DMS53 (cell line): Measurements from ENCODE around the gene C19orf67.

Source experiments
- DNase-seq: peaks from one replicate; lab custom pipeline; 2025; lab: John Stamatoyannopoulos, UW

The C19orf67 gene

GRCh38 chr19:14081797-14082674 lies 3.5 kb downstream of the C19orf67 start:
- peak; percentile 63 for DNase-seq

- DNase-seq = peak; percentile 98
These were observed 4.4 kb downstream of the C19orf67 start for GRCh38 chr19:14080887-14081796.

- DNase-seq = no peak
These were observed 7.2 kb downstream of the C19orf67 start for GRCh38 chr19:14078411-14078810.

DNA sequence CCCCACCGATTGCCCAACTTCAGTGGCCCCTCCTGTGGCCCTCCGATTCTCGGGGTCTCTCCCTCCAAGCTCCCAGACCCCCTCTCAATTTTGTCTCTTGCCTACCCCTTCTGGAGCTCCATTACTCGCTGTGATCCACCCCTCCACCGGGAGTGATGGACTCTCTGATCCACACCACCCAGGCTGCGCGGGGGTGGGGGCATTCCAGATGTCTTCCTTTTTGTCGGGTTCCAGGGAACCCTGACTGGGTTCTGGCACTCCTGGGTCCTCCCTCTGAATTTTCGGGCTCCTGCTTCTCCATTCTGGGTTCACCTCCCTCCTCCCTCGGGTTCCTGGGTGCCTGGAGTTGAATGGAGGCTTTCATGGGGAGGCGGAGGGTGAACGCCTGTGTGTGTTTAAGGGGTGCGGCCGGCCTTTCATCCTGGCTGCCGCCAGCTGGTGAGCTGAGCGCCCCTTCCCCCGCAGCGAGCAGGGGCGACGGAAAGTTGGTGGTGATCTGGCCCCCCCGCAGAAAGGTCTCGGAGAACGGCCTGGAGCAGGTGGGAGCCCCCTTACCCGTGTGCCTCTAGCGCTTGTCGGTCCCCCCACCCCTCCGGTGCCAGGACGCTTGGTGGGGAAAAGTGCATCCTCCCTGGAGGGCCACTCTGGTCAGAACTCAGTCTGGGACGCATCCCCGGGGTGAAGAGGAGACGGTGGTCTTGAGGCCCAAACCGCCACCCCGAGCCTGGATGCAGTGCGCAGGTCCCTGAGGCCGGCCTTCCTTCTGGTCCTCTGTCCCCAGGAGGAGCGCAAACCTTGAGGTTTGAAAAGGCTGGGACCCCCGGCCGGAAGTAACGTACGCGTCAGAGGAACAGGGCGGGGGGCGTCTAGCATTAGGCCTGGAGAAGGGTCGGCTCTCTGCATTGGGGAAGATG lies 11.4 kb downstream of the C19orf67 start:
- DNase-seq = peak; percentile 77

DNA sequence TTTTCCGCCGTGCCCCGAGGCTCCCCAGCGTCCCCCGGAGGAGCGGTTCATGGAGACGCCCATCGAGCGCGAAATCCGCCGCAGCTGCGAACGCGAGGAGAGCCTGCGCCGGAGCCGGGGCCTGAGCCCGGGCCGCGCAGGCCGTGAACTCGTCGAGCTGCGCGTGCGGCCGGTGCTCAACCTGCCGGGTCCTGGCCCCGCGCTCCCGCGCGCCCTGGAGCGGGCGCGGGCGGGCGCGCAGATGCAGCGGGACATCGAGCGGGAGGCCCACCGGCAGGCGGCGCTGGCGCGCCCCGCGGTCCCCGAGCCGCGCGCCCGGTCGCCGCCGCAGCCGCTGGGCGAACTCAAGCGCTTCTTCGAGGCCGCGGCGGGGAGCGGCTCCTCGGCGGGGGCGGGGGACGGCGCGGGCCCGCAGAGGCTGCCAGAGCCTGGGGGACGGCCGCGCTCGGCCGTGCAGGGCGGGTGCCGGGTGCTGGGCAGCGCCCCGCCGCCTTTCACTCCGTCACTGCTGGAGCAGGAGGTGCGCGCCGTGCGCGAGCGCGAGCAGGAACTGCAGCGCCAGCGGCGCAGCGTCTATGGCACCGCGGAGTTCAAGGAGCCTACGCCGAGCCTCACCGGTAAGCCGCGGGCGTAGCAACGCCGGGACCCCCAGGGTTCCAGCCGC lies 12.2 kb downstream of the C19orf67 start:
- peak; percentile 91 for DNase-seq

DNA sequence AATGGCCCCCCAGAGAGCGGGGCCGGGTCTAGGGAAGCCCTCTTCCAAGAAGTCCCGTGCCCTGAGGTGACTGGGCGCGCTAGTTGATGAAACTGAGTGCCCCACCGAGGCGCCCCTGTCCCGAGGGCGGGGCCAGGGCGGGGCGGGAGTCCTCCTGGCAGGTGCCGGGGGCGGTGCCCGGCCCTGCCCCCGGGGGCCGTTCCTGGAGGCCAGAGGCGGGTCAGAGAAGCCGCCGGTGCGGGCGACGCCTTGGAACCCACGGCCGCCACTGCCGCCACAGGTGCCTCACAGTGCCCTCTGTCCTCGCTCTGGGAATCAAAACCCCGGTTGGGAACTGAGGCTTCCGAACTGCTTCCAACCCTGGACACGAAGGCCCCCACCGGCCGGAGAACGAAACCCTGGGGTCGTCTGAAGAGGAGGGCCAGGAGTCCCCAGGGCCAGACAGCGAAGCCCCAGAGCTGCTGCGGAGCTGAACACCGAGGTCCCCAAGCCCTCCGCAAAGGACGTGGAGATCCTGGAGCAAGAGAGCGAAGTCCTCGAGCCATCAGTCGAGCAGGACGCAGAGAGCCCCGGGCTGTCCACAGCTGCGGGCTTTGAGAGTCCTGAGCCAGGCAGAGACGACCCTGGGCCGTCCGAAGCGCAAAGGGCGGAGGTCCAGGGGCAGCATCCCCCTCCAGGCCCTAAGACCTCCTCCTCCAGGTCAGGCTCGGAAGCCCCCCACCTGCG lies 12.9 kb downstream of the C19orf67 start, which contains the start of gene MISP3:
TSS of gene MISP3 (plus strand) at position 252 of the 726 bp plus-strand sequence. CDS start 524 bp downstream, outside the sequence.
- DNase-seq = peak; percentile 91

DNA sequence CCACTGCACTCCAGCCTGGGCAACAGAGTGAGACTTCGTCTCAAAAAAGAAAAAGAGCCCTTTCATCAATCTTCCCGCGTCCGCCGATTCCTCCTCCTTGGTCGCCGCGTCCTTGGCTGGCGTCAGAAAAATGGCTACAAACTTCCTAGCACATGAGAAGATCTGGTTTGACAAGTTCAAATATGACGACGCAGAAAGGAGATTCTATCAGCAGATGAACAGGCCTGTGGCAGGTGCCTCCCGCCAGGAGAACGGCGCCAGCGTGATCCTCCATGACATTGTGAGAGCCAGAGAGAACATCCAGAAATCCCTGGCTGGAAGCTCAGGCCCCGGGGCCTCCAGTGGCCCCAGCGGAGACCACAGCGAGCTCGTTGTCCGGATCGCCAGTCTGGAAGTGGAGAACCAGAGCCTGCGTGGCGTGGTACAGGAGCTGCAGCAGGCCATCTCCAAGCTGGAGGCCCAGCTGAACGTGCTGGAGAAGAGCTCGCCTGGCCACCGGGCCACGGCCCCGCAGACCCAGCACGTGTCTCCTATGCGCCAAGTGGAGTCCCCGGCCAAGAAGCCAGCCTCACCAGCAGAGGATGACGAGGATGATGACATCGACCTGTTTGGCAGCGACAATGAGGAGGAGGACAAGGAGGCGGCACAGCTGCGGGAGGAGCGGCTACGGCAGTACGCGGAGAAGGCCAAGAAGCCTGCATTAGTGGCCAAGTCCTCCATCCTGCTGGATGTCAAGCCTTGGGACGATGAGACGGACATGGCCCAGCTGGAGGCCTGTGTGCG lies 15.1 kb downstream of the C19orf67 start:
- no peak for DNase-seq

- no peak for DNase-seq
These were observed 19.4 kb downstream of the C19orf67 start for GRCh38 chr19:14066134-14066533.

DNA sequence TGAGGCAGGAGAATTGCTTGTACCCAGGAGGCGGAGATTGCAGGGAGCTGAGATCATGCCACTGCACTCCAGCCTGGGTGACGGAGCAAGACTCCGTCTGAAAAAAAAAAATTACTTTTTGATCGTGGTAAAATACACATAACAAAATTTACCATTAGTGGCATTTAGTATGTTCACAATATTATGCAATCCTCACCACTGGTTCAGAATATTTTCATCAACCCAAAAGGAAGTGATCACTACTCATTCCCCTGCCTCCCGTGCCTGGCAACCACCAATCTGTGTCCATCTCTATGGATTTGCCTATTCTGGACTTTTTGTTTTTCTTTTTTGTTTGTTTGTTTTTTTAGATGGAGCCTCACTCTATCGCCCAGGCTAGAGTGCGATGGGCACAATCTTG lies 22.5 kb downstream of the C19orf67 start:
- no peak for DNase-seq

- DNase-seq = no peak
These were observed 23.1 kb downstream of the C19orf67 start for GRCh38 chr19:14062558-14062855.

DNA sequence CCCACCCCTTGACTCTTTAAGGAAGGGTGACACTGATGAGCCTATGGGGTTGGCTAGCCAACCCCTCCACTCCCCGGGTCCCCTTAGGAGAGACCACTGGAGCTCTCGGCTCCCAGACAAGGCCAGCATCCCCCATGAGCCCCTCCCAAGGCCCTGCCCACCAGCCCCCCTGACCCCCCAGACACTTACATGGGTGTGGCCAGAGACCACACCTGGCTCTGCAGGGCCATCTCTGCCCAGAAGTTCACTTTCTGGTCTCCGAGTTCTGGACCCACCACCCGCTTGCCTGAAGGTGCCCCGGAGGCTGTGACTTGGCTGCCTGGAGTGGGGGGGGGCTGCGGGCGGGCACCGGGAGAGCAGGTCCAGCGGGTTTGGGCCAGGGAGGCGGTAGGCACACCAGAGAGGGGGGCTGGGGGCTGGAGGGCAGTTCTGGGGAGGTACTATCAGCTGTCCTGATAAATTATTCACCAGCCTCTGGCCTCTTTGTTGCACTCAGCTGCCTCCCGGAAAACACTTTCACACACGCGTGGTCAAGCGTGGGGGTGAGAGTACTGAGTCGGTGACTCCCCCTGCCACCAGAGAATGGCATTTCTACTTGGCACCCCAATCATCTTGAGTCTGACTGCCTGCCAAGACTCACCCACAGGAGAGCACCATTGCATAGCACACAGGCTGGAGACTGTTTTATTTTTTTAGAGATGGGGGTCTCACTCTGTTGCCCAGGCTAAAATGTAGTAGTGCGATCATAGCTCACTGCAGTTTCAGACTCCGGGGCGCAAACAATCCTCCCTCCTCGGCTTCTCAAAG lies 23.6 kb downstream of the C19orf67 start, which contains the start of gene PALM3:
TSS of gene PALM3 (minus strand) at position 326 of the 807 bp plus-strand sequence. CDS start at position 230, 96 bp downstream.
- peak; percentile 48 for DNase-seq

- no peak for DNase-seq
These were observed 24.4 kb downstream of the C19orf67 start for GRCh38 chr19:14061081-14061749.

DNA sequence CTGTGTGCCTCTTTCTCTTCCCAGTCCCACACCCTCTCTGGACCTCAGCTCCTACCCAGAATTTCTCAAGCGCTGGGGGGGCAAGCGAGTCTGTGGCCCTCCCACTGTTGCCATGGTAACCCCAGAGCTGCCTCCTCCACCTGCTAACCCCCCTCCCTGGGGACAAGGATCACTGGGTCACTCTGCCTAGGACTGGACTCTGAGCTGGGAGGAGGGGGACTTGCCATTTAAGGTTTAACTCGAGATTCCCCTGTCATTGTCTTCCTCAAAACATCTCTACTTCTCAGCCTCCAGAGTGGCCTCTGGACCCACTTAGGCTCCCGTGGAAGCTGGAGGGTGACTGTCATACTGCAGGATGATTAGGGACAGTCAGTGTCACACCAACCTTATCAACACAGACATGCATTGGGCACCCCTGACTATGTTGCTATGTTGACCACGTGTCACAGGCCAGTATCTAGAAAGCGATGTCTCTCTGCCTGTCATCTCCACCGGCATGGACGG lies 25.9 kb downstream of the C19orf67 start:
- DNase-seq = peak; percentile 40

GRCh38 chr19:14059093-14059480 lies 26.5 kb downstream of the C19orf67 start:
- DNase-seq = no peak

DNA sequence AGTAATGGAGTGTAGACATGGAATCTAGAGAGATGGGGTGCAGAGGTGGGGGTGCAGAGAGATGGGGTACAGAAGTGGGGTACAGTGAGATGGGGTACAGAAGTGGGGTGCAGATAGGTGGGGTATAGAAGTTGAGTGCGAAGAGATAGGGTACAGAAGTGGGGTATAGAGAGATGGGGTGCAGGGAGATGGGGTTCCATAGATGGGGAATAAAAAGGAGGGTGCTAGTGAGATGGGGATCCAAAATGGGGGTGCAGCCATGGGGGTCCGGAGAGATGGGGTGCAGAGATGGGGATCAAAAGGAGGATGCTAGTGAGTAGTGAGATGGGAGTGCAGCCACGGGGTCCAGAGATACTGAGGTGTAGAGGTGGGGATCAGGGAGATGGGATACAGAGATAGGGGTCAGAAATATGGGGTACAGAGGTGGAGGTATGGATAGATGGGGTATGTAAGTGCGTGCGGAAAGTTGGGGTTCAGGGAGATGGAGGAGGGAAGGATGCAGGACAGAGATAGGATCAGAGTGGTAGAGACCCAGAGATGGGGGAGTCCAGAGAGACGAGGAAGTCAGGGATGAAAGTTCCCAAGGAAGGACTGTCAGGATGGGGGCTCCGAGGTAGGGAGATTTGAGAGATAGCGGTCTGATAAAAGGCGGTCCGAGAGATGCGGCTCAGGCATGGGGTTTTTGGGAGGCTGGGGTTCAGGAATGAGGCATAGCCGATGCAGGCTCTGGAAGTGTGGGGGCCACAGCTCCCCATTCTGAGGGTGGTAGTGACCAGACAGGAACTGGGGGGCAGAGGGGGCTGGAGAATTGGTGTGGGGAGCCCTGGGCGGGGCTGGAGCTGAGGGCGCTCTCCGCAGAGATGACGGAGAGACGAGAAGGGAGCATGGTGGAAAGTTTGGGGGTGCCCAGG lies 27.1 kb downstream of the C19orf67 start:
- DNase-seq = no peak

GRCh38 chr19:14056741-14057356 lies 28.7 kb downstream of the C19orf67 start:
- no peak for DNase-seq
